Measurements from ENCODE around the gene ZBED4.

Gene ZBED4

GRCh38 chr22:49899530-49899929 is 45.9 kb downstream of the ZBED4 start:
- in situ Hi-C loops (cut with HindIII; ENCODE audit: low sequenced_read_pairs) = no loop called here

GRCh38 chr22:49900441-49901230 is 47.0 kb downstream of the ZBED4 start:
- in situ Hi-C loops (cut with HindIII; ENCODE audit: low sequenced_read_pairs) = no loop called here

GRCh38 chr22:49901457-49901856 is 47.8 kb downstream of the ZBED4 start:
- in situ Hi-C loops (cut with HindIII; ENCODE audit: low sequenced_read_pairs) = no loop called here

- in situ Hi-C loops (cut with HindIII; ENCODE audit: low sequenced_read_pairs) = no loop called here
Measured at GRCh38 chr22:49903322-49904039, 49.8 kb downstream of the ZBED4 start.

GRCh38 chr22:49904040-49904369 is 50.4 kb downstream of the ZBED4 start:
- in situ Hi-C loops (cut with HindIII; ENCODE audit: low sequenced_read_pairs) = no loop called here

- in situ Hi-C loops (cut with HindIII; ENCODE audit: low sequenced_read_pairs) = no loop called here
Measured at GRCh38 chr22:49905465-49905864, 51.8 kb downstream of the ZBED4 start.

- in situ Hi-C loops (cut with HindIII; ENCODE audit: low sequenced_read_pairs) = no loop called here
Measured at GRCh38 chr22:49906071-49906798, 52.6 kb downstream of the ZBED4 start.

- in situ Hi-C loops (cut with HindIII; ENCODE audit: low sequenced_read_pairs) = no loop called here
Measured at GRCh38 chr22:49906799-49907290, 53.2 kb downstream of the ZBED4 start.

GRCh38 chr22:49907807-49908206 is 54.2 kb downstream of the ZBED4 start:
- in situ Hi-C loops (cut with HindIII; ENCODE audit: low sequenced_read_pairs) = no loop called here

GRCh38 chr22:49909476-49910205 is 56.0 kb downstream of the ZBED4 start:
- in situ Hi-C loops (cut with HindIII; ENCODE audit: low sequenced_read_pairs) = loop anchor here (10.0 kb wide), 1 partner anchor 115 kb away; no protein-coding TSS in a partner anchor

GRCh38 chr22:49910229-49911155 is 56.8 kb downstream of the ZBED4 start:
- in situ Hi-C loops (cut with HindIII; ENCODE audit: low sequenced_read_pairs) = loop anchor here (10.0 kb wide), 1 partner anchor 116 kb away; no protein-coding TSS in a partner anchor

GRCh38 chr22:49911881-49912625 is 58.4 kb downstream of the ZBED4 start:
- in situ Hi-C loops (cut with HindIII; ENCODE audit: low sequenced_read_pairs) = loop anchor here (10.0 kb wide), 1 partner anchor 117 kb away; no protein-coding TSS in a partner anchor

- in situ Hi-C loops (cut with HindIII; ENCODE audit: low sequenced_read_pairs) = loop anchor here (10.0 kb wide), 1 partner anchor 118 kb away; no protein-coding TSS in a partner anchor
Measured at GRCh38 chr22:49913026-49913425, 59.4 kb downstream of the ZBED4 start.

GRCh38 chr22:49913446-49913845 is 59.8 kb downstream of the ZBED4 start:
- in situ Hi-C loops (cut with HindIII; ENCODE audit: low sequenced_read_pairs) = loop anchor here (10.0 kb wide), 1 partner anchor 119 kb away; no protein-coding TSS in a partner anchor

GRCh38 chr22:49914256-49914655 is 60.6 kb downstream of the ZBED4 start:
- in situ Hi-C loops (cut with HindIII; ENCODE audit: low sequenced_read_pairs) = loop anchor here (10.0 kb wide), 1 partner anchor 119 kb away; no protein-coding TSS in a partner anchor

GRCh38 chr22:49915610-49916009 is 62.0 kb downstream of the ZBED4 start:
- in situ Hi-C loops (cut with HindIII; ENCODE audit: low sequenced_read_pairs) = loop anchor here (10.0 kb wide), 1 partner anchor 121 kb away; no protein-coding TSS in a partner anchor

- in situ Hi-C loops (cut with HindIII; ENCODE audit: low sequenced_read_pairs) = loop anchor here (10.0 kb wide), 1 partner anchor 122 kb away; no protein-coding TSS in a partner anchor
Measured at GRCh38 chr22:49916831-49917230, 63.2 kb downstream of the ZBED4 start.
